ENCODE measurements around the gene JMJD7. TPM values are rescaled to one million over a fixed set of nuclear protein-coding genes. Genes with fewer than 3 reads are reported as not detected.
A peak's percentile ranks its signal among the peaks of the same experiment; 100 is the strongest.

The JMJD7 gene
- polyA plus RNA-seq, 4 donors, result 6.8 to 11.4 (median 8.8) TPM

DNA sequence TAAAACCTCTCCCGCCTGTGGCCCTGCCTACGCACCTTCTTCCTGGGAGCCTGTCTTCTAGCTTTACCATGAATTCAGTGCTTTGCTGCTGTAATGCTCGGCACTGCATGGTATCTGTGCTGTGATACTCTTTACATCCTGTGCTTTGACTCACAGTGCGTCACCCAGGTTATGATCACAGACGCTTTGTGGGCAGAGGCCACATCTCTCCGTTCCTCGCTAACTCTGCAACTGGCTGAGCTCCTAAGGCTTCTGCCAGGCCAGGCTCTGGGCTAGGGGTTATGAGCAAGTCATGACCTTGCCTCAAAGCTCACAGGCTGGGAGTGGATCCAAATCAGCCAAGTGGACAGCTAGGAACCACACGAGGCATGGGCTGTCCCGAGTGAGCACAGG, 42.8 kb downstream of the JMJD7 start:
- Histone ChIP-seq H3K4me3 (ENCODE audit: low read depth in 1 of 3, low read length in 3 of 3) (no peak overlapping the region), H3K4me1 (ENCODE audit: control insufficient read depth in 3 of 3, insufficient read depth in 2 of 3, low read depth in 1 of 3, low read length in 2 of 3) (peaks cover 0 to 10% (median 0%) of the 10 kb centered on the region in 3 donors), H3K27ac (ENCODE audit: low read depth in 1 of 3, low read length in 2 of 3) (no peak overlapping the region), H3K27me3 (ENCODE audit: control insufficient read depth in 3 of 3, insufficient read depth in 3 of 3, low read length in 3 of 3) (no peaks in the 10 kb centered on the region), H3K9me3 (ENCODE audit: control insufficient read depth in 2 of 2, insufficient read depth in 1 of 2, low read depth in 1 of 2, low read length in 1 of 2) (no peaks in the 10 kb centered on the region), H3K36me3 (ENCODE audit: control insufficient read depth in 3 of 3, insufficient read depth in 2 of 3, low read depth in 1 of 3, low read length in 3 of 3) (no peaks in the 10 kb centered on the region)
- WGBS, 3 donors, result 71 to 79% (median 73%) methylated on average over 9 of the region's 9 CpGs
- FAIRE-seq (no peak), DNase-seq (peak in 1 of 2 donors; percentile 29)

GRCh38 chr15:41871175-41871905, 43.4 kb downstream of the JMJD7 start:
- no peak for DNase-seq
- no peak overlapping the region for H3K27ac ChIP-seq (ENCODE audit: low read depth in 1 of 3, low read length in 2 of 3)

DNA sequence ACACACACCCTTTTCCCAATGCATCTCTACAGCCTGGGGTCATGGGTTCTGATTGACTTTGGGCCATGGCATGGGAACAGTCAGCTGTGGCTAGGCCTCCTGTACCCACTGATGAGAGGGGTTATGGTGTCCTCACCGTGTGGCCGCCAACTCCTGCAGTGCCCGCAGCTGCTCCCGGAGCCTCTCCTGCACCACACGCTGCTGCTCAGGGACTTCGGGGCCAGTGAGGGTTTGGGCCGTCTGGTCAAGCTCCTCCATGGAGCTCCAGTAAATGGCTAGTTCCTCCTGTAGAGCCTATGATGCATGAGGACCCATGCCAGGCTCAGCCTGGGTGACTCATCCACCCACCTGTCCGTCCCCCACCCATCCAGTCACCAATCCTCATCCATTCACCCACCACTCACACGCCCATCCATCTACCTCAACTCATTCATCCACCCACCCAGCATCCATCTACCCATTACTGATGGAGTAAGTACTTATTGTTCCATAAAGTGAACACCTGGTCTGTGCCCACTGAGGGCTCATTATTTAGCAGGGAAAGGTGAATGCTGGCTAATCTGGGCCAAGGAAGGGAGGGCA, 44.4 kb downstream of the JMJD7 start:
- Histone ChIP-seq H3K9me3 (ENCODE audit: control insufficient read depth in 2 of 2, insufficient read depth in 1 of 2, low read depth in 1 of 2, low read length in 1 of 2) (no peaks in the 10 kb centered on the region), H3K27ac (ENCODE audit: low read depth in 1 of 3, low read length in 2 of 3) (no peak overlapping the region), H3K4me3 (ENCODE audit: low read depth in 1 of 3, low read length in 3 of 3) (no peak overlapping the region), H3K36me3 (ENCODE audit: control insufficient read depth in 3 of 3, insufficient read depth in 2 of 3, low read depth in 1 of 3, low read length in 3 of 3) (no peaks in the 10 kb centered on the region), H3K4me1 (ENCODE audit: control insufficient read depth in 3 of 3, insufficient read depth in 2 of 3, low read depth in 1 of 3, low read length in 2 of 3) (no peaks in the 10 kb centered on the region), H3K27me3 (ENCODE audit: control insufficient read depth in 3 of 3, insufficient read depth in 3 of 3, low read length in 3 of 3) (no peaks in the 10 kb centered on the region)
- no peak for FAIRE-seq
- WGBS, 3 donors, result 87 to 95% (median 93%) methylated on average over 9 of the region's 9 CpGs
- no peak for DNase-seq

More at GRCh38 chr15:41871175-41871905, 43.4 kb downstream of the JMJD7 start:
- H3K36me3 ChIP-seq (ENCODE audit: control insufficient read depth in 3 of 3, insufficient read depth in 2 of 3, low read depth in 1 of 3, low read length in 3 of 3), result no peaks in the 10 kb centered on the region
- H3K4me3 ChIP-seq (ENCODE audit: low read depth in 1 of 3, low read length in 3 of 3), result no peak overlapping the region
- H3K9me3 ChIP-seq (ENCODE audit: control insufficient read depth in 2 of 2, insufficient read depth in 1 of 2, low read depth in 1 of 2, low read length in 1 of 2), result no peaks in the 10 kb centered on the region
- FAIRE-seq, result no peak
- WGBS, 3 donors, result 91 to 93% (median 92%) methylated on average over 14 to 19 of the region's 19 CpGs
- peaks cover 0 to 3% (median 0%) of the 10 kb centered on the region in 3 donors for H3K4me1 ChIP-seq (ENCODE audit: control insufficient read depth in 3 of 3, insufficient read depth in 2 of 3, low read depth in 1 of 3, low read length in 2 of 3)
- no peaks in the 10 kb centered on the region for H3K27me3 ChIP-seq (ENCODE audit: control insufficient read depth in 3 of 3, insufficient read depth in 3 of 3, low read length in 3 of 3)

DNA sequence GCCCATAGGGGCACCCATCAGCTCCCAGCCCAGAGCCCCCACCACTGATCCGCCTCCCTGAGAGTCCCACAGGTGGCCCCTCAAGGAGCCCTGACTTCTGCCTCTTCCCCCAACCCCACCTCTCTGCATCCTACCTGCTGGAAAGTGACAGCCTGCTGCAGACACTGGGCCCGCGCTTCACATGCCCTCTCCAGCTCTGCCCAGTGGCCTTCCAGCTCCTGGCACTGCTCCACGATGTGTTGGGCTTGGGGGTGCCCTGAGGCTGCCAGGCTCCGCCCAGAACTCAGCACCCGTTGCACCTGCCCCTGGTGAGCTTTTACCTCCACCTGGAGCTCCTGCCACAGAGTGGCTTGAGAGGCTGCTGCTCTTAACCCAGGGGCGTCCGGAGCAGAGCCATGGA, 45.8 kb downstream of the JMJD7 start:
- H3K27ac ChIP-seq (ENCODE audit: low read depth in 1 of 3, low read length in 2 of 3), result no peak overlapping the region
- no peaks in the 10 kb centered on the region for H3K4me1 ChIP-seq (ENCODE audit: control insufficient read depth in 3 of 3, insufficient read depth in 2 of 3, low read depth in 1 of 3, low read length in 2 of 3)
- no peak overlapping the region for H3K4me3 ChIP-seq (ENCODE audit: low read depth in 1 of 3, low read length in 3 of 3)
- no peak for FAIRE-seq
- DNase-seq, result no peak
- H3K36me3 ChIP-seq (ENCODE audit: control insufficient read depth in 3 of 3, insufficient read depth in 2 of 3, low read depth in 1 of 3, low read length in 3 of 3), result no peaks in the 10 kb centered on the region
- 31 to 70% (median 34%) methylated on average over 8 of the region's 8 CpGs for WGBS, 3 donors
- no peaks in the 10 kb centered on the region for H3K27me3 ChIP-seq (ENCODE audit: control insufficient read depth in 3 of 3, insufficient read depth in 3 of 3, low read length in 3 of 3)
- H3K9me3 ChIP-seq (ENCODE audit: control insufficient read depth in 2 of 2, insufficient read depth in 1 of 2, low read depth in 1 of 2, low read length in 1 of 2), result no peaks in the 10 kb centered on the region

GRCh38 chr15:41874736-41875135, 46.8 kb downstream of the JMJD7 start:
- no peak for DNase-seq
- WGBS, 3 donors, result 82 to 98% (median 89%) methylated on average over 9 to 12 of the region's 12 CpGs
- Histone ChIP-seq H3K36me3 (ENCODE audit: control insufficient read depth in 3 of 3, insufficient read depth in 2 of 3, low read depth in 1 of 3, low read length in 3 of 3) (no peaks in the 10 kb centered on the region), H3K9me3 (ENCODE audit: control insufficient read depth in 2 of 2, insufficient read depth in 1 of 2, low read depth in 1 of 2, low read length in 1 of 2) (no peaks in the 10 kb centered on the region), H3K27me3 (ENCODE audit: control insufficient read depth in 3 of 3, insufficient read depth in 3 of 3, low read length in 3 of 3) (no peaks in the 10 kb centered on the region), H3K4me3 (ENCODE audit: low read depth in 1 of 3, low read length in 3 of 3) (no peak overlapping the region), H3K27ac (ENCODE audit: low read depth in 1 of 3, low read length in 2 of 3) (no peak overlapping the region), H3K4me1 (ENCODE audit: control insufficient read depth in 3 of 3, insufficient read depth in 2 of 3, low read depth in 1 of 3, low read length in 2 of 3) (no peaks in the 10 kb centered on the region)
- no peak for FAIRE-seq

DNA sequence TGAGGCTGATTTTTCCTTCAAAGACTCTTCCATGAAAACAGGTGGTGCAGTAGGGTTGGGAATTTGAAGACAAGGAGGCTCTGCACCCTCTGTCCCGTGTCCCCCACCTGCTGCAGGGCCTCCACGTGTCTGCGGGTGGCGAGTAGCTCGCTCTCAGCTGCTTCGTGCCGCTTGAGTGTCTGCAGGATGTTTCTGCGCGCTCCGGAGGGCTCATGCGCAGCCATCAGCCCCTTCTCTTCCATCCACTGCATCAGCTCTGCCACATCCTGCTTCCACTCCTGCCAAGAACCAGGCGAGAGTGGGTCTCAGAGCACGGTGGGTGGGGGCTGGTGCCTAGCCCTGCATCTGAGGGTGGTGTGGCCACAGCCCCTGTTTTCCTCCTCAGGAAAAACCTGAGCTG, 48.1 kb downstream of the JMJD7 start:
- Histone ChIP-seq H3K27me3 (ENCODE audit: control insufficient read depth in 3 of 3, insufficient read depth in 3 of 3, low read length in 3 of 3) (peaks cover 0 to 4% (median 0%) of the 10 kb centered on the region in 3 donors), H3K4me1 (ENCODE audit: control insufficient read depth in 3 of 3, insufficient read depth in 2 of 3, low read depth in 1 of 3, low read length in 2 of 3) (no peaks in the 10 kb centered on the region), H3K4me3 (ENCODE audit: low read depth in 1 of 3, low read length in 3 of 3) (no peak overlapping the region), H3K9me3 (ENCODE audit: control insufficient read depth in 2 of 2, insufficient read depth in 1 of 2, low read depth in 1 of 2, low read length in 1 of 2) (no peaks in the 10 kb centered on the region), H3K36me3 (ENCODE audit: control insufficient read depth in 3 of 3, insufficient read depth in 2 of 3, low read depth in 1 of 3, low read length in 3 of 3) (no peaks in the 10 kb centered on the region), H3K27ac (ENCODE audit: low read depth in 1 of 3, low read length in 2 of 3) (no peak overlapping the region)
- DNase-seq (no peak), FAIRE-seq (no peak)
- WGBS, 3 donors, result 79 to 93% (median 85%) methylated on average over 11 to 13 of the region's 13 CpGs

- no peaks in the 10 kb centered on the region for H3K4me1 ChIP-seq (ENCODE audit: control insufficient read depth in 3 of 3, insufficient read depth in 2 of 3, low read depth in 1 of 3, low read length in 2 of 3)
- DNase-seq (no peak), FAIRE-seq (no peak)
- H3K9me3 ChIP-seq (ENCODE audit: control insufficient read depth in 2 of 2, insufficient read depth in 1 of 2, low read depth in 1 of 2, low read length in 1 of 2), result no peaks in the 10 kb centered on the region
- 20 to 60% (median 45%) methylated on average over 10 to 12 of the region's 12 CpGs for WGBS, 3 donors
- H3K36me3 ChIP-seq (ENCODE audit: control insufficient read depth in 3 of 3, insufficient read depth in 2 of 3, low read depth in 1 of 3, low read length in 3 of 3), result no peaks in the 10 kb centered on the region
- no peak overlapping the region for H3K4me3 ChIP-seq (ENCODE audit: low read depth in 1 of 3, low read length in 3 of 3)
- H3K27me3 ChIP-seq (ENCODE audit: control insufficient read depth in 3 of 3, insufficient read depth in 3 of 3, low read length in 3 of 3), result peaks cover 0 to 10% (median 0%) of the 10 kb centered on the region in 3 donors
- no peak overlapping the region for H3K27ac ChIP-seq (ENCODE audit: low read depth in 1 of 3, low read length in 2 of 3)
These were observed 48.8 kb downstream of the JMJD7 start for GRCh38 chr15:41876689-41877088.

- DNase-seq (no peak), FAIRE-seq (no peak)
- 82 to 89% (median 87%) methylated on average over 13 of the region's 13 CpGs for WGBS, 3 donors
- peaks cover 0 to under 1% (median 0%) of the 10 kb centered on the region in 3 donors for H3K36me3 ChIP-seq (ENCODE audit: control insufficient read depth in 3 of 3, insufficient read depth in 2 of 3, low read depth in 1 of 3, low read length in 3 of 3)
- no peaks in the 10 kb centered on the region for H3K9me3 ChIP-seq (ENCODE audit: control insufficient read depth in 2 of 2, insufficient read depth in 1 of 2, low read depth in 1 of 2, low read length in 1 of 2)
- H3K27me3 ChIP-seq (ENCODE audit: control insufficient read depth in 3 of 3, insufficient read depth in 3 of 3, low read length in 3 of 3), result peaks cover 0 to 16% (median 0%) of the 10 kb centered on the region in 3 donors
- H3K4me3 ChIP-seq (ENCODE audit: low read depth in 1 of 3, low read length in 3 of 3), result no peak overlapping the region
- peaks cover 0 to 5% (median 3%) of the 10 kb centered on the region in 3 donors for H3K4me1 ChIP-seq (ENCODE audit: control insufficient read depth in 3 of 3, insufficient read depth in 2 of 3, low read depth in 1 of 3, low read length in 2 of 3)
- no peak overlapping the region for H3K27ac ChIP-seq (ENCODE audit: low read depth in 1 of 3, low read length in 2 of 3)
These were observed 49.9 kb downstream of the JMJD7 start for GRCh38 chr15:41877631-41878354.
